Medulla oblongata (tissue), 1 donor: Measurements from ENCODE around the gene FMNL3.

Experiments used
- DNase-seq: peaks from one replicate; pipeline ENCODE4 v3.0.0-alpha.2; 2015; ENCODE audit errors: extremely low spot score

FMNL3 gene

GRCh38 chr12:49604856-49605255 lies 102.3 kb downstream of the FMNL3 start:
- DNase-seq = no peak

GRCh38 chr12:49603721-49604120 lies 103.5 kb downstream of the FMNL3 start:
- DNase-seq = no peak

- no peak for DNase-seq
Measured at GRCh38 chr12:49599961-49600360, 107.2 kb downstream of the FMNL3 start.

- DNase-seq = no peak
Measured at GRCh38 chr12:49598527-49598926, 108.7 kb downstream of the FMNL3 start.

GRCh38 chr12:49588721-49589516 lies 118.3 kb downstream of the FMNL3 start:
- peak; percentile 17 for DNase-seq

- DNase-seq = no peak
Measured at GRCh38 chr12:49588281-49588680, 118.9 kb downstream of the FMNL3 start.

- no peak for DNase-seq
Measured at GRCh38 chr12:49587174-49587908, 119.9 kb downstream of the FMNL3 start.
